H1 (cell line): ENCODE measurements around the gene CLMP. TPM values are rescaled to one million over a fixed set of nuclear protein-coding genes. Genes with fewer than 3 reads are reported as not detected.

Source experiments
- CHD7 ChIP-seq: fragments of 300-600 bp; sonication (generic); IDR thresholded peaks from 2 replicates; pipeline ENCODE4 v1.7.1; 2012; ENCODE audit warnings: low read length, moderate library complexity, mild to moderate bottlenecking, inconsistent platforms; ENCODE audit not compliant: insufficient replicate concordance
- EGR1 ChIP-seq: IDR thresholded peaks from 2 replicates; pipeline ENCODE4 v1.6.1; 2011; ENCODE audit warnings: low read depth, low read length, borderline replicate concordance
- EP300 ChIP-seq, 2 experiments: IDR thresholded peaks; 1 replicate in 1 of 2; 2 replicates in 1 of 2; pipeline ENCODE4 v1.6.1; 2011 to 2012; ENCODE audit warnings: low read depth in 2 of 2, low read length in 2 of 2, mild to moderate bottlenecking in 2 of 2, borderline replicate concordance in 1 of 2, inconsistent platforms in 1 of 2, moderate library complexity in 1 of 2
- HDAC6 ChIP-seq: IDR thresholded peaks from one replicate; pipeline ENCODE4 v1.7.1; 2012; ENCODE audit warnings: low read depth, mild to moderate bottlenecking, inconsistent platforms, low read length, moderate library complexity
- NANOG ChIP-seq: IDR thresholded peaks from 2 replicates; pipeline ENCODE4 v1.6.1; 2011; ENCODE audit warnings: low read length, low read depth, mild to moderate bottlenecking, inconsistent platforms; ENCODE audit not compliant: insufficient read depth, poor library complexity, severe bottlenecking
- RNF2 ChIP-seq: fragments of 200-900, 300-1000 bp; sonication (generic); IDR thresholded peaks from 2 replicates; pipeline ENCODE4 v1.7.1; 2016; ENCODE audit warnings: borderline replicate concordance, low read depth, mild to moderate bottlenecking, antibody characterized with exemption, low read length; ENCODE audit not compliant: poor library complexity, severe bottlenecking; ENCODE audit errors: missing control alignments
- RXRA ChIP-seq: IDR thresholded peaks from 2 replicates; pipeline ENCODE4 v1.6.1; 2011; ENCODE audit warnings: low read depth, mild to moderate bottlenecking, low read length, moderate library complexity; ENCODE audit not compliant: insufficient read depth
- TAF1 ChIP-seq: IDR thresholded peaks from 2 replicates; pipeline ENCODE4 v1.6.1; 2011; ENCODE audit warnings: mild to moderate bottlenecking, low read depth, low read length
- polyA plus RNA-seq, 7 experiments: library from polyadenylated mRNA; depleted of rRNA in 3 of 7; stranded (reverse) in 5 of 7; unstranded in 2 of 7; fragments of >200 nt in 5 of 7; fragments of 200-250 nt in 2 of 7; gene quantifications; 1 replicate in 5 of 7; 2 replicates in 1 of 7; 4 replicates in 1 of 7; pipeline versions ENCODE4 v1.2.1 to v1.2.3, GENCODE V29; 2011 to 2013; ENCODE audit warnings: missing spikeins in 2 of 7, mixed read lengths in 2 of 7
- total RNA-seq: library from RNA; stranded (reverse); fragmentation: NEBNext Ultra II Directional; extraction: Animal tissue kit (Norgen Biotek cat#: 25700); gene quantifications from 2 replicates; pipeline ENCODE4 v1.2.1, GENCODE V29; 2021

Gene CLMP
- total and polyA plus RNA-seq, 2 of the 8 experiments (the other 6 are each of a cell fraction or from before 2014, with no cell fraction given): 9.9 to 24.1 TPM

GRCh38 chr11:123122852-123123251, 72.2 kb downstream of the CLMP start (continued):
- TF ChIP-seq CHD7: no peak
- no peak for TF ChIP-seq RNF2
- no peak for TF ChIP-seq NANOG
- TF ChIP-seq HDAC6: no peak
- no peak for TF ChIP-seq RXRA
- no peak for TF ChIP-seq EP300 (IDR thresholded peaks at IDR 0.05; ENCODE audit: borderline replicate concordance in 1 of 2, low read depth in 2 of 2, low read length in 2 of 2)
- TF ChIP-seq EGR1: no peak
- no peak for TF ChIP-seq TAF1
